Globus pallidus (tissue), 1 donor: ENCODE measurements around the gene PRKN.

ENCODE experiments used
- DNase-seq: peaks from one replicate; pipeline ENCODE4 v3.0.0-alpha.2; 2015; ENCODE audit warnings: low spot score

The PRKN gene

GRCh38 chr6:161954699-161955276 is 772.8 kb downstream of the PRKN start:
- DNase-seq = no peak

GRCh38 chr6:161954077-161954476 is 773.5 kb downstream of the PRKN start:
- DNase-seq = no peak

GRCh38 chr6:161951126-161951525 is 776.4 kb downstream of the PRKN start:
- DNase-seq = peak; percentile 1

- no peak for DNase-seq
These were observed 778.0 kb downstream of the PRKN start for GRCh38 chr6:161949531-161949930.

GRCh38 chr6:161948462-161948861 is 779.1 kb downstream of the PRKN start:
- no peak for DNase-seq

GRCh38 chr6:161947371-161947770 is 780.2 kb downstream of the PRKN start:
- no peak for DNase-seq

- DNase-seq = no peak
These were observed 781.1 kb downstream of the PRKN start for GRCh38 chr6:161946461-161946860.

GRCh38 chr6:161943561-161943960 is 784.0 kb downstream of the PRKN start:
- DNase-seq = no peak

GRCh38 chr6:161941565-161941964 is 786.0 kb downstream of the PRKN start:
- no peak for DNase-seq

- DNase-seq = no peak
These were observed 787.0 kb downstream of the PRKN start for GRCh38 chr6:161940519-161940918.

- no peak for DNase-seq
These were observed 801.2 kb downstream of the PRKN start for GRCh38 chr6:161926324-161926723.

- DNase-seq = no peak
These were observed 803.0 kb downstream of the PRKN start for GRCh38 chr6:161924516-161925116.

GRCh38 chr6:161922631-161923119 is 804.9 kb downstream of the PRKN start:
- DNase-seq = peak; percentile 26

GRCh38 chr6:161921602-161922395 is 805.8 kb downstream of the PRKN start:
- peak; percentile 29 for DNase-seq

- no peak for DNase-seq
These were observed 807.9 kb downstream of the PRKN start for GRCh38 chr6:161919691-161920090.

GRCh38 chr6:161918628-161919205 is 808.8 kb downstream of the PRKN start:
- DNase-seq = no peak

- DNase-seq = no peak
These were observed 809.4 kb downstream of the PRKN start for GRCh38 chr6:161918109-161918531.

- DNase-seq = no peak
These were observed 809.9 kb downstream of the PRKN start for GRCh38 chr6:161917645-161918044.

GRCh38 chr6:161915456-161915964 is 812.1 kb downstream of the PRKN start:
- DNase-seq = no peak

- DNase-seq = no peak
These were observed 818.7 kb downstream of the PRKN start for GRCh38 chr6:161908872-161909271.

GRCh38 chr6:161906571-161906970 is 821.0 kb downstream of the PRKN start:
- no peak for DNase-seq

- DNase-seq = no peak
These were observed 823.9 kb downstream of the PRKN start for GRCh38 chr6:161903584-161904212.
